GM18861 (cell line): ENCODE measurements around the gene AHCYL2.
A peak's percentile ranks its signal among the peaks of the same experiment; 100 is the strongest.
"Not testable (repeated sequence)": the region's sequence is repeated elsewhere in the genome, so short reads cannot be mapped to it uniquely, and the experiment has no call there.

ENCODE experiments used
- ATAC-seq: cut with Tn5 transposase; IDR thresholded peaks from one replicate; pipeline ENCODE4 v1.9.1; 2021; ENCODE audit not compliant: unreplicated experiment

AHCYL2 gene

DNA sequence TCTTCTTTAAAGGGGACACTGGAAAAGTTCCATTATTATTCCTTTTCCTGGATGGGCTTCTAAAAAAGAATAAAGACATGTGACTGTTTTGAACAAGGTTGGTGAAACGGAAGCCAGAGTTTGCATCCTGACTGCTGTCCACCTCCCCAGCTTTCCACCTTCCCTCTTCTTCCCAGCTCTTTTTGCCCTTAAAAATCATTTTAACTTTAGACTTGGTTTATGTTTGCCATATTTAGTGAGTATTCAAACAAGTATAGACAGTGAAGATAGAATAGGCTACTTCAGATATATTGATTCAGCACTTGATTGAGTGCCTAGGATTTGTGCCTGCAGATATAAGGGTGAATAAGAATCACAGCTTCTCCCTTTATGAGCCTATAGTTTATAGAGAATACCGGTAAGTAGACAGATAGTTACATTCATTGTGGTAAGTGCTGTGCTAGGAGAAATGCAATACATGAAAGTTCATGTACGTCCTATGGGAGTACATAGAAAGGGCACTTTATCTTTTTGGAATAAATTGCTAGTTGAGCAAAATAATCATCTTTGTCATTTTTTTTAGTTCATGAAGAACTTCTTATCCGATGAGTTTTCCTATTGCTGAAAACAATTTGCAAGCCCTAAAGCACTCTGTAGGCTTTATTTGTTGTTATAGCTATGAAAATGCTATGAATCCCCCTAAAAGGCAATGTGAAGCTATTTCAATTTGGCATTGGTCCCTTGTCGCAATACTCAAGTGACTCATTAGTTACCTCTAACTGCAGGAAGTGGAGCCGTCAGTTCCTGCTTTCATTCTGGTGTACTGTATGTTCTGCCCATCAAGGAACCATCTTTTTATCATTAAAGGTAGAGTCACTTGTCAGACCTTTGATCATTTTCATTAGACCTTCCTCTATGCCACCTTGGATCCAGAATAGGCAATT lies 152.2 kb downstream of the AHCYL2 start:
- no peak for ATAC-seq

DNA sequence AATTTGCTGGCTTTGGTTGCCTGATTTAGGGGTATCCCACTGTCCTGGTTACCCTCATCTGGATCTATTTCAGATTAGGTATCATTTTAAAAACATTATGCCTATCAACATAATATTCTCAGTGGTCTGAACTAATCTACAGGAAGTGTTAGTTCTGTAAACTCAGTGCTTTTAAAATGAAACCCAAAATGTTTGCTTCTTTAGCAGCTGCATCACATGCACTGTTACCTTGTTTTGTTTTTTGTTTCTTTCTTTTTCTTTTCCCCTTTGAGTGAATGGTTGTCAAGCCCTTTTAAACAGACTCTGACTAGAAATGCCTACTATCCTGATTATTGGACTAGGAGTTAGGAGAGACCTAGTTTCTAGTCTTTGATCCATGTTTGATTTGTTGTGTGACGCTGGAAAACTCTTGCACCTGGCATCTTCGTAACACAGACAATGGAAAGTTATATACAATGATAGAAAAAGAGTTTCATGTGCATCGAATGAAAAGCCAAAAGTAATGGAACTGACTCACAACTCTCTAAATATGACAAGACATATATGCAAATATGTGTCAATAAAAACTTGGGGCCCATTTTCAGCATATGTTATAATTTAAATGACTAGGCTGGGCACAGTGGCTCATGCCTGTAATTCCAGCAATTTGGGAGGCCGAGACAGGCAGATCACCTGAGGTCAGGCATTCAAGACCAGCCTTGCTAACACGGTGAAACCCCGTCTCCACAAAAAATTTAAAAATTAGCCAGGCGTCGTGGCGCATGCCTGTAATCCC lies 157.1 kb downstream of the AHCYL2 start:
- ATAC-seq, result no peak

DNA sequence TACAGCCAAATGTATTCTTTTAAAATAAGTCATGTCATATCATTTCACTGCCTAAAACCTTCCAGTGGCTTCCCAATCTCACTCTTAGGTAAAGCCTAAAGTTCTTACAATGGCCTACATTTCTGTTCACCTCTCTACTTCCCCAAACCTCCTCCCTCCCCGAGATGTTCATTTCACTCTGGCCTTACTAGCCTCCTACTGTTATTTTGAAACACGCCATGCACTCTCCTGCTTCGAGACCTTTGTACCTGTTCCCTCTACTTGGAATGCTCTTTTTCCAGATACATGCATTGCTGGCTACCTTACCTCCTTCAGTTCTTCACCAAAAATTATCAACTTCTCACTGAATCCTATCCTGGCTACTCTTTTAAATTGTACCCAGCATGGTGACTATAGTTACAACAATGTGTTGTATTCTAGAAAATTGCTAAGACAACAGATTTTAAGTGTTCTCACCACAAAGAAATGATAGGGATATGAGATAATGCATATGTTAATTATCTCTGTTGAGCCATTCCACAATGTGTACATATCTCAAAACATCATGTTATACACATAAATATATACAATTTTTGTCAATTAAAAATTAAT lies 158.8 kb downstream of the AHCYL2 start:
- ATAC-seq, result no peak

DNA sequence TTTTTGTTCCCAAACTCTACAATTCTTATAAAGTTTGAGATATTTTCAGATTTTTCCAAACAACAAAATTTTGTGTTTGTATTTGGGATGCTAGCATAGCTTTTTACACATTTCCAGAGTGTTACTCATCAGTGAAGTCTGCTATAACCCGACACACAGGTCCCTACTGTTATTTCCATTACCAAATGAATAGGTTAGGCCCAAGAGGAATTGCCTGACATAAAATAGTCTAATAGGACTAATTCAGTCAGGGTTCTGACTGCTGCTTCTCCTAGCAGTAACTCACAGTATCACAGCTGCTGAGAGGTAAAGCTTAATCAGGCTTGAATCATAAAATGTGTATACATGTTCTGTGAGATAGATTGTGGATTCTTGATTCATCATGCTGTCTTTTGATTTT lies 160.3 kb downstream of the AHCYL2 start:
- ATAC-seq, result no peak

DNA sequence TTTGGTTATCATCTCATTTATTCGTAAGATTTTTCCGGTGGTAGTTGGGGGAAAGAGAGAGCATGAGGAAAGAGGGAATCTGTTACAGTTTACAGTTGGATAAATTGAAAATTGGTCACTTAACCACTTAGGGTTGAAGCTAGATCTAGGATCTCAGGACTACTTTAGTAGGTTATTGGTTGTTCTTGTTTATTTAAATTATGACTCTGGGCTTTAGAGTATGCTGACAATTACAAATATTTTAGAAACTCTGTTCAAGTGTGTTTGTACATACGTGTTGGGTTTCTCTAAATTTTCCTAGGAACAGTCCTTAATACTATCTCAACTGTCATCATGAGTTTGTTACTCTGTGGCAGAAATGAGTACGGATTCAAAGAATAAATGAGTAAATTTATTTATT lies 160.8 kb downstream of the AHCYL2 start:
- no peak for ATAC-seq

DNA sequence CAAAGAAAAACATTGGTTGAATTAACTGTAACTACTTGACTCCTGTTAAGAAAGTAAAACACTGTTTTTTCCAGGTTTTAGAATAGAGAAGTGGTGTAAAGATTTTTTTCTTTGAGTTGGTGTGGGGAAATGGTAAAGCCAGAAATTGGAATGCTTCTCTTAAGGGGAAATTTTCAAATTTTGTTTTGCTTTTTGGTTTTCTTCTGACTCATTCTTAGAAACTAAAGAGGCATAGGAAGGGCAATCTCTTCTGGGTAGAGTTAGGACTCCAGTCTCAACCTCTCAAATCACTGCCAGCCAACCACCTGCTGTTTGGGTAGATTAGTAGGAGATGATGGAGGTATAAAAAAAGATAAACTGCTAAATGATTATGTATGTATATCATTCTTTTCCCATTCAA lies 161.7 kb downstream of the AHCYL2 start:
- no peak for ATAC-seq

DNA sequence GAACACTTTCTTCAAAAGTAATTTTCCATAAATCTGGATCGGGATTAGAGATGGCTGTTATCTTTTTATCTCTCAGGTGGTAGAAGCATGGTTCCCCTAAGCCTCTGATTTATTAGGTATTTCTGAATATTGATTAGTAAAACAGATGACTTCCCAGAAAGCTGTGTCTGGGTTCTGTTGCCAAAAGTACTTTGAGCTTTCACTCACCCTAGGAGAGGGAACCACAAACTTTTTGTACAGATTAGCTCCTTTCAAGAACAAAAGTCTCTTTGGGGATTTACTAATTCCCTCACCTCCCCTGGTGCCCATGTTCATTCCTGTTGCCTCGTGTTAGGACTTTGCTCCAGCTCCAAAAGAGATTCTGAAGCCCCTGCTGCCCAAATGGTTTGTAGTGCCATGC lies 162.7 kb downstream of the AHCYL2 start:
- ATAC-seq, result no peak

DNA sequence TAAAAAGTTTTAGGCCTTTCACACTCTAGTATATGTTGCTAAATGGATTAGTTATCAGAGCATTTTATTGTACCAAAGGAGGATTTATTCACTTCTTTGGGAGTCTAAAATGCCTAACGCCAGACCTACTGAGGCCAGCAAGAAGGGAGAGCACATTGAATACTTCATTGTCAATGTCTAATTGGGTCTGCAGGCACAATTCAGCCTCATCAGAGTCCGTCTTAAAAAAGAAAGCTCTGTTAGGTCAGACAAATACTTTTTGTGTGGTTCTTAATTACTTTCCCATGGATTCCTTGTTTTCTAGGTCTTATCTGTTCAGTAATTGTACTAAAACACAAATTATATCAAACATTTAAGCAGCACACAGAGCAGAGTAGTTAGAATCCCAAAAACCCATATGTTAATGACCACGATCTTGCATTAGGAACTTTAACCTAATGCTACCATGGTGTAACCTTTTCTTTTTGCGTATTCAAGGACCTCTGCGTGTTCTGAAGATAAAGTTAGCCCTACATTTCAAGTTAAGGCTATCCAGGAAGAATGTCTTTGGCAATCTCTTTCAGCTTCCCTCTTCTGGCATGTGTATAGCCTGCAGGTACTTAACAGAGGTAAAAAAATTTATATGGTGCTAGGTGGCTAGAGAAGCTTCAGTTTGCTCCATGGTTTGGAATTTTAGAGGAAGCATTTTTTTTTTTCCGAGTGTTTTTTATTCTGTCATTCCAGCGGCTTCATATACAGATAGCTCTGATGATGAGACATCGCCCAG lies 163.7 kb downstream of the AHCYL2 start:
- no peak for ATAC-seq

DNA sequence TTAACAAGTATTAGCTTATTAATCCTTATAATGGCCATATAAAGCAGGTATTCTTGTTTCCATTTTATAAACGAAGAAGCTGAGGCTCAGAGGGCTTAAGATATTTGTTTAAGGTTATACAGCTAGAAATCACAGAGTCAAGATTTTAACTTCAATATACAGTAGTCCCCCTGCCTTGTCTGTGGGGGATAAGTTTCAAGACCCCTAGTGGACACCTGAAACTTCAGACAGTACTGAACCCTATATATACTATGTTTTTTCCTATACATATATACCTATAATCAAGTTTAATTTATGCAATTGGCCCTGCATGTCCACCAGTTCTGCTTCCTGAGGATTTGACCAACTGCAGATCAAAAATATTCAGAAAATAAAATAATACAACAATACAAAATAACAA lies 165.0 kb downstream of the AHCYL2 start:
- ATAC-seq, result no peak

DNA sequence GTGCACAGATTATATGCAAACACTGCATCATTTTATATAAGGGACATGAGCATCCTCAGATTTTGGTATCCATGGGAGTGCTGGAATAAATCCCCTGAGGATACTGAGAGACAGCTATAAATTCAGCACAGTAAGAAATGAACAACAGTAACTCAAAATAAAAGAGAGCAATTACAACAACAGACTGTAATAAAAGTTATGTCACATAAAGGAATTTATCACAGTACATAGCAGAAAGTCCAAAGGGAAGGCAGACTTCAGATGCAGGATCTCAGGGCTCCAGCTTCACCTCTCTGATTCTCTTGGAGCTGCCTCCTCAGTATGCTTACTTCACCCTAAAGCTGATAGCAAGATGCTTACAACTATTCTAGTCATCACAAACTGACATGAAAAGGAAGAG lies 165.5 kb downstream of the AHCYL2 start:
- no peak for ATAC-seq

DNA sequence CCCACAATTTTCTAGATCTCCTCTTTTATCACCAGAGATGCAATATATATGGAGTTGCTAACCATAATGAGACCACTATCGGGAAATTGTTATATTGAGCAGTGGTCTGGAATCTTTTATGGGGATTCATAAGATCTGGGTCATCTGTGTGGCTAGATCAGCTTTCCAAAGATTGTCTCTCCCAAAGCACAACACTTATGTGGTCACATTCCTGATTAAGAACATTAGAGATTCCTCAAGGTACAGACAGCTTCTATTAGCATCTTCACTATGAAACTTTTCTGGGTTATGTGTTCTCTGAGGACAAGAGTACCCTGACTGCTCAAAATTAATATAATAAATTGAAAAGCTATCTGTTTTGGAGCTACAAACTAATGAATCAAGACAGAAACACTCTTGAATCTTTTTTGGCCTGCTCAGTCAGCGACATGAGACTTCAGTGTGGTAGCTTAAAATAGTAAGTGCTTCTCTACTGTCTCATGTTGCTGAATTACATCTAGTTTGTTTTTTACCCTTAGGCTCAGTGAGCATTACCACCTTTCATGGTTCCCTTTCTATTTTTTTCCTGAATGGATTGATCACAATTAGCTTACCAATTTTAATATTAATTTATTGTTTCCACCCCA lies 166.8 kb downstream of the AHCYL2 start:
- ATAC-seq, result no peak

DNA sequence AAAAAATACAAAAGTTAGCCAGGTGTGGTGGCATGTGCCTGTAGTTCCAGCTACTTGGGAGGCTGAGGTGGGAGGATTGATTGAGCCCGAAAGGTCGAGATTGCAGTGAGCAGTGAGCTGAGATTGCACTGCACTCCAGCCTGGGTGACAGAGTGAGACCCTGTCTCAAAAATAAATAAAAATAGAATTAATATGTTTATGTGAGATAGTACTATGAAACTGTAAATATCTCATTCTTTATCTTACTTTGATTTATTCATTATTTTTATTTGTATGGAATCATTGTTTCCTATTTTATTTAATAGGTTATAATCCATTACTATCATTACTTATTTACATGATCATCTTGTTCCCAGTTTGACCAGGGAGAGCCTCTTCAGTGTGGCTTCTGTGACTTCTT lies 168.4 kb downstream of the AHCYL2 start:
- ATAC-seq, result no peak

DNA sequence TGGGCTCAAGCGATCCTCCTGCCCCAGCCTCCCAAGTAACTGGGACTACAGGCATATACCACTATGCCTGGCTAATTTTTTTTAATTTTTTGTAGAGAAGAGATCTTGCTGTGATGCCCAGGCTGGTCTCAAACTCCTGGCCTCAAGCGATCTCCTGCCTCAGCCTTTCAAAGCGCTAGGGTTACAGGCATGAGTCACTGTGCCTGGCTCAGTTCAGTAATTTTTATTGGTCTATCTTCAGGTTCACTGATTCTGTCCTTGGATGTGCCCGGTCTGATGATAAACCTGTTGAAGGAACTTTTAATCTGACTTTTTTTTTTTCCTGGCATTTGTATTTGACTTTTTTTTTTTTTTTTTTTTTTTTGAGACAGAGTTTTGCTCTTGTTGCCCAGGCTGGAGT lies 169.3 kb downstream of the AHCYL2 start:
- ATAC-seq, result no peak

DNA sequence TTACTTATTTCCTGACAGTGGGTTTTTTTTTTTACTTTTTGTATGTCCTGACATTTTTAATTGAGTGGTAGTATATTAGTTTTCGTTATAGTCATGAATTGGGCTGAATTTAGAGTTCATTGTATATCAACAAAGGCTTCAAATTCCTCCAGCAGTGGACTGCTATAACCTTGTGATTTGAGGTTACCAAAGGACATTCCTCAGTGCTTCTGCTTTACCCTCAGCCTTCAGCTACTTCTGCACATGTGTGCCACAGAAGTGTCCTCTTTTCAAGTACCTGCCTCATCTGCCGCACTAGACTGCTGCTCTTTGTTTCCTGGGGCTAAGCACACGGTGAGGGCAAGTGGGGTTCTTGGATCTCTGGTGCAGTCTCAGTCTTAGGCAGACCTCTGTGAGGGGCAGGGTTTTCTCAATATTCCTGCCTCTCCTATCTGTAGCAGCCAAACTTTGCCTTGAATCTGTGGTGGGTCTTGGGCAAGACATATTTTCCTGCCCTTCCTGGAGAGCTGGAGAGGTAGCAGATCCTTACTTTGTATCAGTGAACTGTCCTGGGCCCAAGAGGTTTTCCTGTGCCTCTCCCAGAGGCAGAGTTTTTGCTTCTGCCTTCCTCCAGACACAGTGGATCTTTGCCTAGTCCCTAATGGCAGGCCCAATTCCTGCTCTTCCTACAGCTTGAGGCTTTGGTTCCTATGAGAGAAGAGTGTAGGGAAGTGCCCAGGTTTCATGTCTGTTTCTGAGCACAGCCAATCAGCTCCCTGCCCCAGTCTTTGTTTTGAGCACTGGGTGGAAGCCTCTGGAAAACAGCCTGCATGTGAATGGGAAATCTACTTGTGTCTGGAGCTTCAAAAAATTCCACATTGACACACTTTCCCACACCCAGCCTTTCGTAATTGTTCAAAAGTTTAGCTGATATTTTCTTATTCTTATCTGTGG lies 170.4 kb downstream of the AHCYL2 start:
- no peak for ATAC-seq

DNA sequence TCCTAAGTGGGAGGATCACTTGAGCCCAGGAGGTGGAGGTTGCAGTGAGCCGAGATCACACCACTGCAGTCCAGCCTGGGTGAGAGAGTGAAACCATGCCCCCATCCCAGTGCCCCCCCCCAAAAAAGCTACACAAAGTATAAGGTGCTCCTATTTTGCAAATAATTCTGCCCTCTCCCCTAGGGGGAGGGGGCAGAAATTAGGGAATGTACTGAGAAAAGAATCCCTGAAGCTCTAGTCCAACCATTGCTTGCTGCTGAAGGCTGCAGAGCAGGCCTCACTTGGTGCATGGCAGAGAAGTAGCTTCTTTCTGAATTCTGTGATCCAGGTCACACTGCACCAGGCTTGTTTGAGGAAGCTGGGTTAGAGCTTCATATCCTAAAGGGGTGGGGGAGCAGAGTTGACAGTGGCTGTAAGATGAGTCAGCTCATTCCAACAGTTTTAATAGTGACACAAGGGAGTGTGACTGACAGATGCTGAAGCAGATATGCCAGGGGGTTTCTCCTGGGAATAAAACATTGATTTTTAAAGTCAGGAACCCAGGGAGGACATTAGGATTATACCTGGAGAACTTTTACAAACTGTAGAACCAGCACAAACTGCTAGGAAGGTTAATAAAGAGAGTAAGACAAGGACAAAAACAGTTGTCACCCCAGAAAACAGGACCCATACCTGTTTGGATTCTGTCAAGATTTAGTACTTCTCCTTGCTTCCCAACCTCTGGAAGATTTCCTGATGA lies 176.6 kb downstream of the AHCYL2 start:
- ATAC-seq, result peak; percentile 20

DNA sequence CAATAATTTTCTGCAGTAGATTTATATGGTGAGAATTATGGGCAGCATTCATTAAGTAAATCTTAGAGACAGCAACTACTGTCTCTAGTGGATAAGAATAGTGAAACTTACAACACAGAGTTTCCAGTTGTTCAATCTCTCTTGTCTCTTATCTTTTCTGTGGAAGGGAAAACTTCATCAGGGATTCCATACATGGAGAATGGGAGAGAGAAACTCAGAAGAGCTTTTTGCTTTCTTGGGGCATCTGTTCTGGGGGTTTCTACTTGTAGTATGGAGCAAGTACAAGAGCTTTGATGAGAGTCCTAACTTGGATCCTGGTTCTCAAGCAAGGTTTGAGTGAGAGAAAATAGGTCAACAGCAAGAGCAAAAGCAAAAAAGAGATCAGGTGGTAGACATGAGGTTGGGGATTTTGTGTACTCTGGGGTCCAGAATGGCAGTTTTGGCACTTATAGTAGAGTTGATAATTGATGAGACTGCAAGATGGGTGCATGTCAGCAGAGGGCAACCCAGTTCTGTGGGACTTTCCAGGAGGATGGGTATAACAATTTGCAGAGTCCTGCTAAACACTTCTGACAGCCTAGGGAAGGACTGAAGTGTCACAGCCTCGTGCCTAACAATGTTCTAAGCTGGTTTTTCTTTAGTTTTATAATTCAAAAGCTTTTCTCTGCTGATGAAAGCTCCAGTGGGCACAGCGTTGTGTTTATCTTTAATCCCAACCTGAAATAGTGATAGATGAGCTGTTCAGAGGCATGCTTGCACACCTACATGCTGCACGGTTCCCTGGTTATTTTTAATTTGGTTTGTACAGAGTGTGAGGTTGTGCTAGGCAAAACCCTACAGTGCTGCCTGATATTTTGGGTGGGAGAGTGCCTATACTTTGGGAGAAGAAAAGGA lies 177.4 kb downstream of the AHCYL2 start:
- peak; percentile 67 for ATAC-seq

DNA sequence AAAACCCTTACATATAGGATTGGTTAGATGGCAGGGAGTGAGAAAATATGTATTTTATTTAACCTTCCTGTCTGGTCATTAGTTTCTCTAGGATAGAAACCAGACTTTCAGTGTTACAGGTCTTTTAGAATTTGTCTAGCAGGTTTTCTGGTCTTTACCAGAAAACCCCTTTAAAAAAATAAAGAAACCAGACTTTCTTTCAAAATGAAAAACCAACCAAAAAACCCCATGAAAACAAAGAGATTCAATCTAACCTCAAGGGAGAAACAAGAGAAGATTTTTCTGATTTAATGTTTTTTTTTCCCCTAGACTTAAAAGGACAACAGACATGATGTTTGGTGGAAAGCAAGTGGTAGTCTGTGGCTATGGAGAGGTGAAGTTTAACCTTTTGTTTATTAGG lies 180.7 kb downstream of the AHCYL2 start:
- no peak for ATAC-seq

DNA sequence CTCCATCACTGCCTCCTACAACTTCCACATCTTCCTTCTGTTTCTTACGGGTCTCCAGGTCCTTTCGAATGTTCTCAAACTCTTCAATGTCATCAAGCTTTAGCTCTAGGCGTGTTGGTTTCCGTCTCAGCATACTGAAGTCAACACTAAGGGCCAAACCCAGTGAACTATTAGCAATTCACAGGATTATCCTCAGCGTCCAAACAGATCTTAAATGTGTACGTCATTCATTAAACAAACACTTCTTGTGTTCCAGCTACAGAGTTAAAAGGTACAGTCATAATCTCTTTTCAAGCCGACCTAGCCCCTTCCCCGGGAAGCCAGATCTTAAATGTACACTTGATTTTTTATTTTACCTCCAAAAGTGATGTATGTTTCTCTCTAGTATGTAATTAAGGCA lies 185.4 kb downstream of the AHCYL2 start:
- ATAC-seq, result not testable (repeated sequence)
